PFSK-1 (cell line): Measurements from ENCODE around the gene GPC6.

Source experiments
- FOXP2 ChIP-seq: optimal IDR thresholded peaks from 2 replicates; pipeline ENCODE3; 2011; ENCODE audit warnings: borderline replicate concordance, control low read depth, inconsistent platforms; ENCODE audit not compliant: insufficient read depth; ENCODE audit errors: extremely low read length, extremely low read depth
- POLR2AphosphoS5 ChIP-seq: IDR thresholded peaks from 2 replicates; pipeline ENCODE4 v1.6.1; 2012; ENCODE audit warnings: low read depth, mild to moderate bottlenecking, control low read depth, low read length, moderate library complexity
- REST ChIP-seq, 2 experiments: IDR thresholded peaks; 2 replicates each; pipeline versions ENCODE4 v1.6.1 to v1.8.0; 2011 to 2012; ENCODE audit warnings: low read depth in 2 of 2, low read length in 2 of 2, control low read depth in 1 of 2, inconsistent platforms in 1 of 2, mild to moderate bottlenecking in 1 of 2, moderate library complexity in 1 of 2; ENCODE audit not compliant: insufficient read depth in 1 of 2
- SIN3A ChIP-seq: IDR thresholded peaks from 2 replicates; pipeline ENCODE4 v1.6.1; 2012; ENCODE audit warnings: mild to moderate bottlenecking, low read length, moderate library complexity, borderline replicate concordance; ENCODE audit not compliant: insufficient read depth
- TAF1 ChIP-seq: IDR thresholded peaks from 2 replicates; pipeline ENCODE4 v1.6.1; 2012; ENCODE audit warnings: low read length, control low read depth, borderline replicate concordance; ENCODE audit not compliant: insufficient read depth

- no peak for TF ChIP-seq POLR2AphosphoS5
- TF ChIP-seq TAF1, result no peak
- TF ChIP-seq SIN3A, result no peak
- no peak for TF ChIP-seq REST (IDR thresholded peaks at IDR 0.05; ENCODE audit: insufficient read depth in 1 of 2, low read depth in 2 of 2, low read length in 2 of 2)
- no peak for TF ChIP-seq FOXP2
Measured at GRCh38 chr13:93398167-93399035, 171.8 kb downstream of the GPC6 start.
